Ishikawa (cell line): ENCODE results near the gene OSER1.

ENCODE experiments used
- EP300 ChIP-seq: IDR thresholded peaks from 2 replicates; pipeline ENCODE4 v1.6.1; 2012; ENCODE audit warnings: borderline replicate concordance
- RAD21 ChIP-seq: IDR thresholded peaks from 2 replicates; pipeline ENCODE4 v1.6.1; 2012; ENCODE audit warnings: low read depth
- REST ChIP-seq: IDR thresholded peaks from 2 replicates; pipeline ENCODE4 v1.6.1; 2012; ENCODE audit warnings: low read depth, mild to moderate bottlenecking

- TF ChIP-seq RAD21: no peak
- no peak for TF ChIP-seq EP300
- TF ChIP-seq REST: no peak
Measured at GRCh38 chr20:44166477-44166876, 44.1 kb downstream of the OSER1 start.
